H1 (cell line): ENCODE measurements around the gene CACNA2D1. TPM values are rescaled to one million over a fixed set of nuclear protein-coding genes. Genes with fewer than 3 reads are reported as not detected.
A peak's percentile ranks its signal among the peaks of the same experiment; 100 is the strongest.

Experiments used
- CTCF ChIA-PET: fragments of 300-600 bp; sonication (Branson Sonifier 250); formaldehyde crosslinking; loops from one replicate; lab custom pipeline; 2021; ENCODE audit not compliant: partially characterized antibody; lab: Charles Lee
- POLR2A ChIA-PET: fragments of 300-600 bp; sonication (Branson Sonifier 250); formaldehyde crosslinking; loops from one replicate; lab custom pipeline; 2021; ENCODE audit warnings: inconsistent platforms; ENCODE audit not compliant: partially characterized antibody; lab: Charles Lee
- DNase-seq, 2 experiments: peaks; one replicate each; pipeline versions ENCODE4 v3.0.0 to v3.0.0-alpha.2; 2010 to 2022; ENCODE audit warnings: low spot score in 2 of 2, low read depth in 1 of 2, mixed read lengths in 1 of 2
- FAIRE-seq: peaks from 2 replicates; lab custom pipeline; 2011; peaks lifted over from hg19 to GRCh38; lab: Jason Lieb, UNC
- H2AFZ ChIP-seq: 2 replicates; pipeline ENCODE4 v1.8.1; 2012; ENCODE audit warnings: low read length, inconsistent platforms
- H2AK5ac ChIP-seq: 2 replicates; pipeline ENCODE4 v1.6.1; 2013; ENCODE audit warnings: low read depth, low read length
- H2BK120ac ChIP-seq: replicated peaks from 2 replicates; pipeline ENCODE3; 2013; ENCODE audit warnings: low read depth, low read length, inconsistent platforms
- H2BK12ac ChIP-seq: 2 replicates; pipeline ENCODE4 v1.6.1; 2013; ENCODE audit warnings: low read depth, low read length
- H2BK15ac ChIP-seq: 2 replicates; pipeline ENCODE4 v1.6.1; 2013; ENCODE audit warnings: low read length
- H2BK20ac ChIP-seq: 2 replicates; pipeline ENCODE4 v1.6.1; 2013; ENCODE audit warnings: low read length
- H2BK5ac ChIP-seq: 2 replicates; pipeline ENCODE4 v1.6.1; 2013; ENCODE audit warnings: low read depth, low read length
- H3K14ac ChIP-seq: 2 replicates; pipeline ENCODE4 v1.6.1; 2013; ENCODE audit warnings: inconsistent platforms; ENCODE audit not compliant: insufficient read length
- H3K18ac ChIP-seq: 2 replicates; pipeline ENCODE4 v1.6.1; 2013; ENCODE audit warnings: low read length; ENCODE audit errors: extremely low read depth
- H3K23ac ChIP-seq: 2 replicates; pipeline ENCODE4 v1.6.1; 2013; ENCODE audit warnings: inconsistent platforms; ENCODE audit not compliant: insufficient read length
- H3K23me2 ChIP-seq: 2 replicates; pipeline ENCODE4 v1.6.1; 2013; ENCODE audit warnings: low read depth, low read length
- H3K27ac ChIP-seq: 2 replicates; pipeline ENCODE4 v1.6.1; 2011; ENCODE audit warnings: low read depth, low read length, inconsistent platforms
- H3K27me3 ChIP-seq, 4 experiments: replicated peaks in 1 of 4; 1 replicate in 1 of 4; 2 replicates in 3 of 4; pipeline versions ENCODE4 v1.6.1 to v1.8.1; 2011 to 2013; ENCODE audit warnings: low read length in 3 of 4, mild to moderate bottlenecking in 3 of 4, inconsistent platforms in 2 of 4, mixed read lengths in 2 of 4, moderate library complexity in 1 of 4; ENCODE audit not compliant: control insufficient read depth in 3 of 4, insufficient read depth in 3 of 4; ENCODE audit errors: extremely low read depth in 1 of 4
- H3K36me3 ChIP-seq, 4 experiments: 2 replicates each; pipeline versions ENCODE4 v1.6.1 to v1.8.1; 2011 to 2013; ENCODE audit warnings: mild to moderate bottlenecking in 4 of 4, low read length in 3 of 4, moderate library complexity in 2 of 4, control low read depth in 1 of 4, inconsistent platforms in 1 of 4; ENCODE audit not compliant: insufficient read depth in 4 of 4, control insufficient read depth in 2 of 4
- H3K4ac ChIP-seq: replicated peaks from 2 replicates; pipeline ENCODE3; 2013; ENCODE audit warnings: low read length, low read depth, mixed read lengths, inconsistent platforms; ENCODE audit not compliant: insufficient read length
- H3K4me1 ChIP-seq, 4 experiments: replicated peaks in 1 of 4; 1 replicate in 1 of 4; 2 replicates in 3 of 4; pipeline versions ENCODE4 v1.6.1 to v1.8.1; 2011 to 2013; ENCODE audit warnings: low read length in 3 of 4, inconsistent platforms in 2 of 4, mixed read lengths in 1 of 4; ENCODE audit not compliant: insufficient read depth in 4 of 4, control insufficient read depth in 3 of 4
- H3K4me2 ChIP-seq, 2 experiments: 2 replicates each; pipeline versions ENCODE4 v1.6.1 to v1.8.1; 2011 to 2013; ENCODE audit warnings: low read depth in 2 of 2, low read length in 2 of 2, control low read depth in 1 of 2, inconsistent platforms in 1 of 2, mild to moderate bottlenecking in 1 of 2; ENCODE audit not compliant: insufficient read depth in 1 of 2
- H3K4me3 ChIP-seq, 4 experiments: fragments of 200-600, 300-600 bp in 1 of 4; sonication (generic), shearing (Covaris generic), sonication (Bioruptor Twin) in 1 of 4; 2 replicates each; pipeline versions ENCODE4 v1.5.1 to v1.8.1; 2011 to 2016; ENCODE audit warnings: low read length in 4 of 4, low read depth in 3 of 4, control low read depth in 2 of 4, inconsistent platforms in 2 of 4, mild to moderate bottlenecking in 2 of 4, mixed read lengths in 1 of 4, moderate library complexity in 1 of 4; ENCODE audit not compliant: insufficient read depth in 2 of 4; ENCODE audit errors: extremely low read depth in 1 of 4
- H3K56ac ChIP-seq: replicated peaks from 2 replicates; pipeline ENCODE3; 2013; ENCODE audit warnings: low read depth, mild to moderate bottlenecking, mixed read lengths, low read length, inconsistent platforms; ENCODE audit not compliant: insufficient read length
- H3K79me1 ChIP-seq: 2 replicates; pipeline ENCODE4 v1.6.1; 2013; ENCODE audit warnings: low read depth, low read length, control low read depth
- H3K79me2 ChIP-seq, 2 experiments: 2 replicates each; pipeline versions ENCODE4 v1.6.1 to v1.8.1; 2012 to 2013; ENCODE audit warnings: low read length in 2 of 2, mild to moderate bottlenecking in 2 of 2, inconsistent platforms in 1 of 2; ENCODE audit not compliant: insufficient read depth in 2 of 2, control insufficient read depth in 1 of 2
- H3K9ac ChIP-seq, 4 experiments: replicated peaks in 1 of 4; 1 replicate in 1 of 4; 2 replicates in 3 of 4; pipeline versions ENCODE4 v1.6.1 to v1.8.1; 2011 to 2013; ENCODE audit warnings: low read depth in 3 of 4, low read length in 3 of 4, control low read depth in 2 of 4, mild to moderate bottlenecking in 2 of 4, moderate library complexity in 2 of 4, inconsistent platforms in 1 of 4; ENCODE audit errors: extremely low read depth in 1 of 4
- H3K9me3 ChIP-seq, 2 experiments: 2 replicates each; pipeline versions ENCODE4 v1.6.1 to v1.8.1; 2012 to 2013; ENCODE audit warnings: mild to moderate bottlenecking in 2 of 2, moderate library complexity in 2 of 2, control low read depth in 1 of 2, inconsistent platforms in 1 of 2, low read depth in 1 of 2, low read length in 1 of 2, mixed read lengths in 1 of 2; ENCODE audit not compliant: insufficient read depth in 2 of 2
- H4K20me1 ChIP-seq, 2 experiments: replicated peaks in 1 of 2; 2 replicates each; pipeline versions ENCODE3 to v1.8.1; 2011 to 2013; ENCODE audit warnings: inconsistent platforms in 2 of 2, low read length in 2 of 2, mild to moderate bottlenecking in 1 of 2; ENCODE audit not compliant: insufficient read depth in 2 of 2, control insufficient read depth in 1 of 2
- H4K5ac ChIP-seq: 2 replicates; pipeline ENCODE4 v1.6.1; 2013; ENCODE audit warnings: low read length, low read depth, mixed read lengths, inconsistent platforms; ENCODE audit not compliant: insufficient read length
- H4K8ac ChIP-seq: 2 replicates; pipeline ENCODE4 v1.8.0; 2013; ENCODE audit warnings: mild to moderate bottlenecking, moderate library complexity, low read length, inconsistent platforms; ENCODE audit not compliant: insufficient read depth; ENCODE audit errors: extremely low read depth
- H4K91ac ChIP-seq: replicated peaks from 2 replicates; pipeline ENCODE3; 2013; ENCODE audit warnings: low read length, mixed read lengths, inconsistent platforms; ENCODE audit not compliant: insufficient read length
- CTBP2 ChIP-seq: IDR thresholded peaks from 2 replicates; pipeline ENCODE4 v1.7.0; 2011; ENCODE audit warnings: borderline replicate concordance, mild to moderate bottlenecking, moderate library complexity, mixed read lengths, low read length; ENCODE audit not compliant: insufficient read depth, insufficient read length
- KDM1A ChIP-seq: fragments of 200-600, 300-600 bp; sonication (generic); IDR thresholded peaks from 2 replicates; pipeline ENCODE4 v1.7.1; 2016; ENCODE audit warnings: mild to moderate bottlenecking, low read length, borderline replicate concordance
- RXRA ChIP-seq: IDR thresholded peaks from 2 replicates; pipeline ENCODE4 v1.6.1; 2011; ENCODE audit warnings: low read depth, mild to moderate bottlenecking, low read length, moderate library complexity; ENCODE audit not compliant: insufficient read depth
- SRF ChIP-seq: IDR thresholded peaks from 2 replicates; pipeline ENCODE4 v1.6.1; 2011; ENCODE audit warnings: mild to moderate bottlenecking, low read depth, low read length, moderate library complexity
- TBP ChIP-seq: IDR thresholded peaks from 2 replicates; pipeline ENCODE4 v1.6.1; 2011; ENCODE audit warnings: low read depth, low read length, improper control_type of control experiment
- WGBS, 2 experiments: shearing (Covaris generic) in 1 of 2; methylation state at CpG; one replicate each; pipeline versions ENCODE4 v1.1.6 to v1.1.7; 2013 to 2015; ENCODE audit warnings: low lambda C conversion rate in 2 of 2, mixed read lengths in 2 of 2, inconsistent platforms in 1 of 2, low coverage in 1 of 2, missing lambda C conversion rate in 1 of 2; ENCODE audit not compliant: insufficient replicate concordance in 2 of 2, insufficient coverage in 1 of 2, insufficient read length in 1 of 2; ENCODE audit errors: extremely low coverage in 1 of 2, missing lambda C conversion rate in 1 of 2; 5-methylcytosine and 5-hydroxymethylcytosine counted together
- polyA plus RNA-seq, 7 experiments: library from polyadenylated mRNA; depleted of rRNA in 3 of 7; stranded (reverse) in 5 of 7; unstranded in 2 of 7; fragments of >200 nt in 5 of 7; fragments of 200-250 nt in 2 of 7; gene quantifications; 1 replicate in 5 of 7; 2 replicates in 1 of 7; 4 replicates in 1 of 7; pipeline versions ENCODE4 v1.2.1 to v1.2.3, GENCODE V29; 2011 to 2013; ENCODE audit warnings: missing spikeins in 2 of 7, mixed read lengths in 2 of 7
- total RNA-seq: library from RNA; stranded (reverse); fragmentation: NEBNext Ultra II Directional; extraction: Animal tissue kit (Norgen Biotek cat#: 25700); gene quantifications from 2 replicates; pipeline ENCODE4 v1.2.1, GENCODE V29; 2021

The CACNA2D1 gene
- total and polyA plus RNA-seq, 2 of the 8 experiments (the other 6 are each of a cell fraction or from before 2014, with no cell fraction given): 4.3 to 27.3 TPM

GRCh38 chr7:82389876-82390275 is 53.7 kb downstream of the CACNA2D1 start:
- Histone ChIP-seq H3K9me3 (no peaks in the 10 kb centered on the region), H3K14ac (no peak overlapping the region), H2BK15ac (no peak overlapping the region), H2AFZ (no peak overlapping the region), H3K4me3 (no peak overlapping the region), H4K5ac (no peak overlapping the region), H2BK12ac (no peak overlapping the region), H3K79me2 (peaks cover 0 to 15% of the 10 kb centered on the region in 2 experiments; a peak in 2 of 4 replicates), H4K20me1 (no peaks in the 10 kb centered on the region), H4K91ac (no peak overlapping the region), H3K4ac (no peak overlapping the region), H3K79me1 (no peaks in the 10 kb centered on the region), H3K56ac (no peak overlapping the region), H3K36me3 (no peaks in the 10 kb centered on the region), H3K18ac (no peak overlapping the region), H3K4me2 (no peak overlapping the region), H3K27me3 (no peaks in the 10 kb centered on the region), H3K23ac (no peak overlapping the region), H3K4me1 (peaks cover 3 to 8% (median 5%) of the 10 kb centered on the region in 4 experiments; a peak in 6 of 7 replicates), H2BK5ac (no peak overlapping the region), H4K8ac (no peak overlapping the region), H2BK120ac (no peak overlapping the region), H2BK20ac (no peak overlapping the region), H3K23me2 (no peaks in the 10 kb centered on the region), H3K9ac (no peak overlapping the region), H2AK5ac (no peak overlapping the region), H3K27ac (no peak overlapping the region)
- 86% methylated on average over 3 of the region's 3 CpGs; no CpG with 5 or more reads in 1 of the 2 experiments for WGBS, 2 experiments
- POLR2A ChIA-PET: interaction anchor here (0.6 kb wide), 1 partner anchor 180 kb away, joined by 3 read pairs; no protein-coding TSS in a partner anchor
- FAIRE-seq: peak; percentile 52
- DNase-seq: no peak
- CTCF ChIA-PET: interaction anchor here (1.2 kb wide), 1 partner anchor 23 kb away, joined by 3 read pairs; no protein-coding TSS in a partner anchor
- TF ChIP-seq RXRA (no peak), TBP (no peak), CTBP2 (no peak), KDM1A (no peak), SRF (no peak)
